SK-N-SH (cell line): ENCODE data around the gene SLC24A4. TPM values are rescaled to one million over a fixed set of nuclear protein-coding genes. Genes with fewer than 3 reads are reported as not detected.

Source experiments
- CTCF ChIA-PET: fragments of 300-600, 350-600 bp; formaldehyde crosslinking; extraction: SDS; loops from one replicate; lab custom pipeline; 2021; lab: Yijun Ruan, JAX
- POLR2A ChIA-PET: fragments of 350-600 bp; sonication (Branson Sonifier 250); formaldehyde crosslinking; extraction: SDS; loops from one replicate; lab custom pipeline; 2020; ENCODE audit warnings: antibody characterized with exemption, inconsistent platforms; lab: Yijun Ruan, JAX
- DNase-seq: peaks from one replicate; pipeline ENCODE4 v3.0.0; 2012
- H2AFZ ChIP-seq: fragments of 200-600 bp; sonication (generic); 2 replicates; pipeline ENCODE4 v1.8.1; 2016; ENCODE audit warnings: antibody characterized with exemption, mild to moderate bottlenecking, low read depth
- H3F3A ChIP-seq: fragments of 200-600 bp; sonication (generic); replicated peaks from 2 replicates; pipeline ENCODE3; 2016; ENCODE audit warnings: antibody characterized with exemption, mild to moderate bottlenecking; ENCODE audit not compliant: insufficient read depth
- H3K27ac ChIP-seq, 2 experiments: fragments of 200-500 bp in 1 of 2; fragments of 200-600 bp in 1 of 2; sonication (Bioruptor generic) in 1 of 2; sonication (generic), shearing (Covaris generic) in 1 of 2; 2 replicates each; pipeline versions ENCODE4 v1.5.1 to v1.6.1; 2014 to 2016; ENCODE audit warnings: low read depth in 2 of 2, inconsistent platforms in 1 of 2, low read length in 1 of 2, mild to moderate bottlenecking in 1 of 2, mixed read lengths in 1 of 2
- H3K27me3 ChIP-seq: fragments of 200-600 bp; sonication (generic), shearing (Covaris generic); 2 replicates; pipeline ENCODE4 v1.6.1; 2016; ENCODE audit warnings: mixed run types; ENCODE audit not compliant: insufficient read depth
- H3K36me3 ChIP-seq, 2 experiments: fragments of 200-500 bp in 1 of 2; fragments of 200-600 bp in 1 of 2; sonication (Bioruptor generic) in 1 of 2; sonication (generic) in 1 of 2; replicated peaks in 1 of 2; 2 replicates each; pipeline versions ENCODE3 to v1.5.1; 2014 to 2016; ENCODE audit warnings: low read length in 1 of 2, mild to moderate bottlenecking in 1 of 2; ENCODE audit not compliant: insufficient read depth in 2 of 2, control insufficient read depth in 1 of 2
- H3K4me1 ChIP-seq, 2 experiments: fragments of 200-500 bp in 1 of 2; fragments of 200-600 bp in 1 of 2; sonication (Bioruptor generic) in 1 of 2; sonication (generic), shearing (Covaris generic) in 1 of 2; 2 replicates each; pipeline versions ENCODE4 v1.5.1 to v1.6.1; 2014 to 2016; ENCODE audit warnings: low read depth in 1 of 2, low read length in 1 of 2, mixed run types in 1 of 2; ENCODE audit not compliant: insufficient read depth in 2 of 2, control insufficient read depth in 1 of 2
- H3K4me2 ChIP-seq: fragments of 200-600 bp; sonication (generic), shearing (Covaris generic); 2 replicates; pipeline ENCODE4 v1.6.1; 2017; ENCODE audit warnings: mixed run types
- H3K4me3 ChIP-seq, 2 experiments: fragments of 200-500 bp in 1 of 2; fragments of 200-600 bp in 1 of 2; sonication (Bioruptor generic) in 1 of 2; sonication (generic), shearing (Covaris generic) in 1 of 2; 2 replicates each; pipeline versions ENCODE4 v1.5.1 to v1.8.1; 2014 to 2016; ENCODE audit warnings: low read depth in 2 of 2, inconsistent platforms in 1 of 2, low read length in 1 of 2, mild to moderate bottlenecking in 1 of 2, mixed read lengths in 1 of 2, moderate library complexity in 1 of 2
- H3K79me2 ChIP-seq: fragments of 200-600 bp; sonication (generic); 2 replicates; pipeline ENCODE4 v1.8.1; 2017; ENCODE audit warnings: mild to moderate bottlenecking; ENCODE audit not compliant: insufficient read depth
- H3K9ac ChIP-seq: fragments of 200-600 bp; sonication (generic); 2 replicates; pipeline ENCODE4 v1.6.1; 2017; ENCODE audit warnings: mixed run types
- H3K9me2 ChIP-seq: fragments of 200-600 bp; sonication (generic); 2 replicates; pipeline ENCODE4 v1.6.1; 2017; ENCODE audit warnings: mixed run types
- H3K9me3 ChIP-seq: fragments of 200-600 bp; sonication (generic); 2 replicates; pipeline ENCODE4 v1.6.1; 2017; ENCODE audit warnings: mixed run types, mild to moderate bottlenecking, moderate library complexity
- H4K20me1 ChIP-seq: fragments of 200-600 bp; sonication (generic); 2 replicates; pipeline ENCODE4 v1.6.1; 2017; ENCODE audit warnings: mild to moderate bottlenecking, mixed run types; ENCODE audit not compliant: insufficient read depth
- EP300 ChIP-seq, 2 experiments: IDR thresholded peaks; 2 replicates each; pipeline versions ENCODE4 v1.4.0 to v1.6.1; 2012; ENCODE audit warnings: borderline replicate concordance in 1 of 2, low read depth in 1 of 2, low read length in 1 of 2
- FOSL2 ChIP-seq: IDR thresholded peaks from 2 replicates; pipeline ENCODE4 v1.4.0; 2012; ENCODE audit warnings: low read depth, mild to moderate bottlenecking, moderate library complexity, borderline replicate concordance
- FOXJ3 ChIP-seq: sonication (generic); formaldehyde crosslinking; IDR thresholded peaks from 2 replicates; pipeline ENCODE4 v1.5.1; 2020; ENCODE audit warnings: mild to moderate bottlenecking, missing genetic modification reagents
- GABPA ChIP-seq: IDR thresholded peaks from 2 replicates; pipeline ENCODE4 v1.4.0; 2012; ENCODE audit warnings: low read depth, mild to moderate bottlenecking
- JUND ChIP-seq: IDR thresholded peaks from 2 replicates; pipeline ENCODE4 v1.4.0; 2012
- MEF2A ChIP-seq: IDR thresholded peaks from 2 replicates; pipeline ENCODE4 v1.4.0; 2012; ENCODE audit warnings: low read depth, borderline replicate concordance
- MXI1 ChIP-seq: IDR thresholded peaks from 2 replicates; pipeline ENCODE4 v1.6.1; 2012; ENCODE audit warnings: mild to moderate bottlenecking, low read depth, low read length, improper control_type of control experiment
- NFIC ChIP-seq: IDR thresholded peaks from 2 replicates; pipeline ENCODE4 v1.4.0; 2012; ENCODE audit warnings: borderline replicate concordance
- RCOR1 ChIP-seq: fragments of 150-350 bp; IDR thresholded peaks from 2 replicates; pipeline ENCODE4 v1.6.1; 2017; ENCODE audit warnings: antibody characterized with exemption, low read length
- RFX5 ChIP-seq: IDR thresholded peaks from 2 replicates; pipeline ENCODE4 v1.6.1; 2012; ENCODE audit warnings: mild to moderate bottlenecking, improper control_type of control experiment, low read length
- SMC3 ChIP-seq: IDR thresholded peaks from 2 replicates; pipeline ENCODE4 v1.6.1; 2012; ENCODE audit warnings: low read depth, low read length, improper control_type of control experiment
- TAF1 ChIP-seq: IDR thresholded peaks from 2 replicates; pipeline ENCODE4 v1.6.1; 2012; ENCODE audit warnings: low read depth, mild to moderate bottlenecking, low read length, moderate library complexity, borderline replicate concordance
- TCF12 ChIP-seq: IDR thresholded peaks from 2 replicates; pipeline ENCODE4 v1.4.0; 2012
- TEAD4 ChIP-seq: IDR thresholded peaks from 2 replicates; pipeline ENCODE4 v1.4.0; 2012; ENCODE audit warnings: mild to moderate bottlenecking, borderline replicate concordance; ENCODE audit not compliant: insufficient read depth
- YY1 ChIP-seq: IDR thresholded peaks from 2 replicates; pipeline ENCODE4 v1.4.0; 2012; ENCODE audit warnings: low read depth, mild to moderate bottlenecking
- WGBS: methylation state at CpG from one replicate; pipeline ENCODE4 v1.1.6; 2017; ENCODE audit warnings: low lambda C conversion rate; 5-methylcytosine and 5-hydroxymethylcytosine counted together
- polyA plus RNA-seq, 3 experiments: library from polyadenylated mRNA; depleted of rRNA; stranded (reverse); fragments of >200 nt; gene quantifications; 2 replicates each; pipeline ENCODE4 v1.2.3, GENCODE V29; 2012
- TF ChIP-seq, protein P1 (sequence below): fragments of 200-600 bp; sonication (generic); IDR thresholded peaks from 2 replicates; pipeline ENCODE4 v1.6.1; 2017; ENCODE audit warnings: antibody characterized with exemption, mild to moderate bottlenecking, moderate library complexity
- TF ChIP-seq, protein P2 (sequence below): fragments of 150-350 bp; IDR thresholded peaks from 2 replicates; pipeline ENCODE4 v1.6.1; 2016; ENCODE audit warnings: mild to moderate bottlenecking, low read depth, low read length
- TF ChIP-seq, protein P3 (sequence below): IDR thresholded peaks from 2 replicates; pipeline ENCODE4 v1.4.0; 2012; ENCODE audit warnings: low read depth

SLC24A4 gene
- polyA plus RNA-seq, 1 of the 3 experiments (the other 2 are of a cell fraction), result 0.07 TPM

DNA sequence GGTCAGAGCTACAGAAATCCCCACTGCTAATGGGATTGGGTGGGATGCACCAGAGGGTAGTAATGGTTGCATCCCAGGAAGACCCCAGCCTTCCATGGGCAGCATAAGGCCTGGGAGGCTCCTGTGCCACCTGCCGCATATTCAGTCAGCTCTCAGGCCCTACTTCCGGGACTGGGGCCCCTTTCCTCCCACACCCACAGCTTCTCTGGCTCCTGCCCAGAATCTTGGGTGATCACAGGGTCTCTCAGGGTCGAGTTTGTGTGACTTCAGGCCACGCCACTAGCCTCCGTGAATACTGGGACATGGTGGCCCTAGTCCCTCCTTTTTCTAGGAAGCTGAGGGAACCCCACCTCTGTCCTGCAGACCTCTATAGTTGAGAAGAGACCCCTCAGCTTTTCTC is 123.8 kb downstream of the SLC24A4 start:
- no peaks in the 10 kb centered on the region for H3F3A ChIP-seq
- WGBS, result 51% methylated on average over 5 of the region's 5 CpGs
- no peaks in the 10 kb centered on the region for H3K9me2 ChIP-seq
- no peaks in the 10 kb centered on the region for H3K9me3 ChIP-seq
- H3K4me1 ChIP-seq, result no peaks in the 10 kb centered on the region
- TF ChIP-seq JUND, result no peak
- H4K20me1 ChIP-seq, result no peaks in the 10 kb centered on the region
- no peak overlapping the region for H2AFZ ChIP-seq
- no peaks in the 10 kb centered on the region for H3K36me3 ChIP-seq
- H3K27me3 ChIP-seq, result no peaks in the 10 kb centered on the region
- H3K79me2 ChIP-seq, result no peaks in the 10 kb centered on the region
- H3K4me2 ChIP-seq, result no peak overlapping the region
- H3K9ac ChIP-seq, result no peak overlapping the region
- H3K27ac ChIP-seq, result no peak overlapping the region
- DNase-seq, result no peak
- ChIA-PET POLR2A (no interaction called here), CTCF (no interaction called here)
- H3K4me3 ChIP-seq, result no peak overlapping the region

DNA sequence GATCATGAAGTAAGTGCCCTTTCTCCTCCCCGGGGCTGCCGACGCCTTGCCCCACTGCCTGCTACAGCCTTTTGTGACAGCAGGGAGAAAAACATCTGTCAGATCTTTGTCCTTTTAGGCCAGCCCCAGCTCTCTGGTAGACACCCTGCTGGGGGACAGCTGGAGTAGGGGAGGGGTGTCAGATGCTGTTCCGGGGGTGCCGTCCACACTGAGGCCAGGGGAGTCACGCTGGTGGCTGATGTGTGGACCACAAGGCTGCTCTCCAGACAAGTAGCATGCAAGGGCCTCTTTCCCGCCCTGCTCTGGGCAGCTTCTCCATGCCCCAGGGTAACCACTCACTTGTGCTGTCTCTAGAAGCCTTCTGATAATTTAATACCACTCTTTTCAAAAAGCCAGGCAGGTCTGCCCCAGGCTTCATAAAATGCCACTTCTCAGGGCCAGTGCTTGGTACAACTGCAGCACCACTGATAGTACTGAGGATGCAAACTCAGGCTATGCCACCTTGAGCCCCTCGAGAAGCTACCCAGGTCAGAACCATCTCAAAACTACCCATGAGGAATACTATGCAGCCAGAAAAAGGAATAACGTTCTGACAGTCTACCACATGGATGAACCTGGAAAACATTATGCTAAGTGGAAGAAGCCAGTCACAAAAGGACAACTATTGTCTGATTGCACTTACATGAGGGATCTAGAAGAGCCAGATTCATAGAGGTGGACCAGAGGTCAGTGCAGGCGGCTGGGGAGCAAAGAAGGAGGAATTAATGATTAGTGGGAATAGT is 124.6 kb downstream of the SLC24A4 start:
- H3K36me3 ChIP-seq, result no peaks in the 10 kb centered on the region
- H2AFZ ChIP-seq, result no peak overlapping the region
- H3K9me2 ChIP-seq, result no peaks in the 10 kb centered on the region
- H3K4me3 ChIP-seq, result no peak overlapping the region
- H3K4me2 ChIP-seq, result no peak overlapping the region
- no peak for TF ChIP-seq NFIC
- no peak for TF ChIP-seq YY1
- no peak for TF ChIP-seq FOSL2
- TF ChIP-seq, protein P1, sequence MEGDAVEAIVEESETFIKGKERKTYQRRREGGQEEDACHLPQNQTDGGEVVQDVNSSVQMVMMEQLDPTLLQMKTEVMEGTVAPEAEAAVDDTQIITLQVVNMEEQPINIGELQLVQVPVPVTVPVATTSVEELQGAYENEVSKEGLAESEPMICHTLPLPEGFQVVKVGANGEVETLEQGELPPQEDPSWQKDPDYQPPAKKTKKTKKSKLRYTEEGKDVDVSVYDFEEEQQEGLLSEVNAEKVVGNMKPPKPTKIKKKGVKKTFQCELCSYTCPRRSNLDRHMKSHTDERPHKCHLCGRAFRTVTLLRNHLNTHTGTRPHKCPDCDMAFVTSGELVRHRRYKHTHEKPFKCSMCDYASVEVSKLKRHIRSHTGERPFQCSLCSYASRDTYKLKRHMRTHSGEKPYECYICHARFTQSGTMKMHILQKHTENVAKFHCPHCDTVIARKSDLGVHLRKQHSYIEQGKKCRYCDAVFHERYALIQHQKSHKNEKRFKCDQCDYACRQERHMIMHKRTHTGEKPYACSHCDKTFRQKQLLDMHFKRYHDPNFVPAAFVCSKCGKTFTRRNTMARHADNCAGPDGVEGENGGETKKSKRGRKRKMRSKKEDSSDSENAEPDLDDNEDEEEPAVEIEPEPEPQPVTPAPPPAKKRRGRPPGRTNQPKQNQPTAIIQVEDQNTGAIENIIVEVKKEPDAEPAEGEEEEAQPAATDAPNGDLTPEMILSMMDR, result no peak
- TF ChIP-seq JUND, result no peak
- TF ChIP-seq RFX5, result no peak
- no peak for TF ChIP-seq MXI1
- TF ChIP-seq, protein P2, sequence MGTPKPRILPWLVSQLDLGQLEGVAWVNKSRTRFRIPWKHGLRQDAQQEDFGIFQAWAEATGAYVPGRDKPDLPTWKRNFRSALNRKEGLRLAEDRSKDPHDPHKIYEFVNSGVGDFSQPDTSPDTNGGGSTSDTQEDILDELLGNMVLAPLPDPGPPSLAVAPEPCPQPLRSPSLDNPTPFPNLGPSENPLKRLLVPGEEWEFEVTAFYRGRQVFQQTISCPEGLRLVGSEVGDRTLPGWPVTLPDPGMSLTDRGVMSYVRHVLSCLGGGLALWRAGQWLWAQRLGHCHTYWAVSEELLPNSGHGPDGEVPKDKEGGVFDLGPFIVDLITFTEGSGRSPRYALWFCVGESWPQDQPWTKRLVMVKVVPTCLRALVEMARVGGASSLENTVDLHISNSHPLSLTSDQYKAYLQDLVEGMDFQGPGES, result no peak
- no peak for TF ChIP-seq TAF1
- TF ChIP-seq FOXJ3 (CRISPR knock-in tag), result no peak
- TF ChIP-seq, protein P3, sequence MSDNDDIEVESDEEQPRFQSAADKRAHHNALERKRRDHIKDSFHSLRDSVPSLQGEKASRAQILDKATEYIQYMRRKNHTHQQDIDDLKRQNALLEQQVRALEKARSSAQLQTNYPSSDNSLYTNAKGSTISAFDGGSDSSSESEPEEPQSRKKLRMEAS, result no peak
- no peak for TF ChIP-seq TCF12
- no peak for TF ChIP-seq SMC3
- TF ChIP-seq TEAD4, result no peak
- no peak for TF ChIP-seq MEF2A
- TF ChIP-seq EP300 (IDR thresholded peaks at IDR 0.05; ENCODE audit: borderline replicate concordance in 1 of 2, low read depth in 1 of 2, low read length in 1 of 2), result no peak
- no peak for TF ChIP-seq RCOR1
- no peak for TF ChIP-seq GABPA
- no peak overlapping the region for H3K9ac ChIP-seq
- H3K27ac ChIP-seq, result no peak overlapping the region
- H3F3A ChIP-seq, result no peaks in the 10 kb centered on the region
- CTCF ChIA-PET, result no interaction called here
- no peak for DNase-seq
- POLR2A ChIA-PET, result no interaction called here
- H3K4me1 ChIP-seq, result no peaks in the 10 kb centered on the region
- no peaks in the 10 kb centered on the region for H3K27me3 ChIP-seq
- H3K9me3 ChIP-seq, result no peaks in the 10 kb centered on the region
- WGBS, result 42% methylated on average over 5 of the region's 10 CpGs
- no peaks in the 10 kb centered on the region for H3K79me2 ChIP-seq
- no peaks in the 10 kb centered on the region for H4K20me1 ChIP-seq
